Measurements from ENCODE around the gene HACD3. TPM values are rescaled to one million over a fixed set of nuclear protein-coding genes. Genes with fewer than 3 reads are reported as not detected.

HACD3 gene
- total RNA-seq, 4 donors from 2014 or later = 21.8 to 39.6 (median 31.5) TPM

- TF ChIP-seq, protein P1, sequence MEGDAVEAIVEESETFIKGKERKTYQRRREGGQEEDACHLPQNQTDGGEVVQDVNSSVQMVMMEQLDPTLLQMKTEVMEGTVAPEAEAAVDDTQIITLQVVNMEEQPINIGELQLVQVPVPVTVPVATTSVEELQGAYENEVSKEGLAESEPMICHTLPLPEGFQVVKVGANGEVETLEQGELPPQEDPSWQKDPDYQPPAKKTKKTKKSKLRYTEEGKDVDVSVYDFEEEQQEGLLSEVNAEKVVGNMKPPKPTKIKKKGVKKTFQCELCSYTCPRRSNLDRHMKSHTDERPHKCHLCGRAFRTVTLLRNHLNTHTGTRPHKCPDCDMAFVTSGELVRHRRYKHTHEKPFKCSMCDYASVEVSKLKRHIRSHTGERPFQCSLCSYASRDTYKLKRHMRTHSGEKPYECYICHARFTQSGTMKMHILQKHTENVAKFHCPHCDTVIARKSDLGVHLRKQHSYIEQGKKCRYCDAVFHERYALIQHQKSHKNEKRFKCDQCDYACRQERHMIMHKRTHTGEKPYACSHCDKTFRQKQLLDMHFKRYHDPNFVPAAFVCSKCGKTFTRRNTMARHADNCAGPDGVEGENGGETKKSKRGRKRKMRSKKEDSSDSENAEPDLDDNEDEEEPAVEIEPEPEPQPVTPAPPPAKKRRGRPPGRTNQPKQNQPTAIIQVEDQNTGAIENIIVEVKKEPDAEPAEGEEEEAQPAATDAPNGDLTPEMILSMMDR (IDR thresholded peaks at IDR 0.05; ENCODE audit: low read depth) = no peak
Observed at GRCh38 chr15:65550681-65551098, 20.4 kb downstream of the HACD3 start.

GRCh38 chr15:65551183-65551582 is 20.9 kb downstream of the HACD3 start:
- TF ChIP-seq, protein P1 (IDR thresholded peaks at IDR 0.05; ENCODE audit: low read depth) = no peak

- TF ChIP-seq, protein P1 (IDR thresholded peaks at IDR 0.05; ENCODE audit: low read depth) = no peak
Observed at GRCh38 chr15:65553691-65554090, 23.4 kb downstream of the HACD3 start.

DNA sequence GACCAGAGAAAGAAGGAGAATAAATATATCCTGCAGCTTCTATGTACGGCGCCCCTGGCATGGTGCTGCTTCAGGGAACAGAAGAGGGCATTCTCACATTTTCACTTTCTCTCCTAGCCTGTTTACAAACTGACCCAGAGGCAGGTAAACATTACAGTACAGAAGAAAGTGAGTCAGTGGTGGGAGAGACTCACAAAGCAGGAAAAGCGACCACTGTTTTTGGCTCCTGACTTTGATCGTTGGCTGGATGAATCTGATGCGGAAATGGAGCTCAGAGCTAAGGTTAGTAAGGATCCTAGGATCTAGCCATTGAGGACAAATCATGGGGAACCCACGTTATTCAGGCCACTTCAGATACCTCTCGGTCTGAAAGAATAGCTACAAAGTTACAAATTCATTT is 26.4 kb downstream of the HACD3 start:
- TF ChIP-seq, protein P1 (IDR thresholded peaks at IDR 0.05; ENCODE audit: low read depth) = no peak

GRCh38 chr15:65558336-65558735 is 28.1 kb downstream of the HACD3 start:
- TF ChIP-seq, protein P1 (IDR thresholded peaks at IDR 0.05; ENCODE audit: low read depth) = no peak

- TF ChIP-seq, protein P1 (IDR thresholded peaks at IDR 0.05; ENCODE audit: low read depth) = no peak
Observed at GRCh38 chr15:65558997-65559760, 28.9 kb downstream of the HACD3 start.

DNA sequence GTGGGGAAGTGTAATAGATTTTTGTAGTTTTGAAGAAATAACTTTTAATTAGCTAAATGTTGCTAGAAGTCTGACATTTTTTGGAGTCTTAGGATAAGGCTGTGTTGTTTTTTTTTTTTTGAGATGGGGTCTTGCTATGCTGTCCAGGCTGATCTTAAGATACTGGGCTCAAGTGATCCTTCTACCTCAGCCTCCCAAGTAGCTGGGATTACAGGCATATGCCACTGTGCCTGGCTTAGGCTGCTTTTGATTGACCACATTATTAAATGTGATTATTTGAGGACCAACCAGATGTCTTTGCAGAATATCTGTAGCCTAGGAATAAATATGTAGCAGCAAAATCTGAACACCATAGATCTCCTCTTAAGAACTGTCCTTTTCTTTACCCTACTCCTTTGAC is 29.7 kb downstream of the HACD3 start:
- TF ChIP-seq, protein P1 (IDR thresholded peaks at IDR 0.05; ENCODE audit: low read depth) = no peak

All from subcutaneous adipose tissue (tissue), 4 donors.